ENCODE results near the gene TXNDC8. TPM values are rescaled to one million over a fixed set of nuclear protein-coding genes. Genes with fewer than 3 reads are reported as not detected.

Gene TXNDC8
- total RNA-seq, 1 donor: not detected

- DNase-seq (ENCODE audit: low read depth): no peak
- TF ChIP-seq, protein P1, sequence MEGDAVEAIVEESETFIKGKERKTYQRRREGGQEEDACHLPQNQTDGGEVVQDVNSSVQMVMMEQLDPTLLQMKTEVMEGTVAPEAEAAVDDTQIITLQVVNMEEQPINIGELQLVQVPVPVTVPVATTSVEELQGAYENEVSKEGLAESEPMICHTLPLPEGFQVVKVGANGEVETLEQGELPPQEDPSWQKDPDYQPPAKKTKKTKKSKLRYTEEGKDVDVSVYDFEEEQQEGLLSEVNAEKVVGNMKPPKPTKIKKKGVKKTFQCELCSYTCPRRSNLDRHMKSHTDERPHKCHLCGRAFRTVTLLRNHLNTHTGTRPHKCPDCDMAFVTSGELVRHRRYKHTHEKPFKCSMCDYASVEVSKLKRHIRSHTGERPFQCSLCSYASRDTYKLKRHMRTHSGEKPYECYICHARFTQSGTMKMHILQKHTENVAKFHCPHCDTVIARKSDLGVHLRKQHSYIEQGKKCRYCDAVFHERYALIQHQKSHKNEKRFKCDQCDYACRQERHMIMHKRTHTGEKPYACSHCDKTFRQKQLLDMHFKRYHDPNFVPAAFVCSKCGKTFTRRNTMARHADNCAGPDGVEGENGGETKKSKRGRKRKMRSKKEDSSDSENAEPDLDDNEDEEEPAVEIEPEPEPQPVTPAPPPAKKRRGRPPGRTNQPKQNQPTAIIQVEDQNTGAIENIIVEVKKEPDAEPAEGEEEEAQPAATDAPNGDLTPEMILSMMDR (IDR thresholded peaks at IDR 0.05; ENCODE audit: insufficient read depth, low read depth, low read length): no peak
- H3K4me3 ChIP-seq (ENCODE audit: low read depth, low read length): no peak overlapping the region
Observed at GRCh38 chr9:110298043-110298605, 39.5 kb downstream of the TXNDC8 start.

DNA sequence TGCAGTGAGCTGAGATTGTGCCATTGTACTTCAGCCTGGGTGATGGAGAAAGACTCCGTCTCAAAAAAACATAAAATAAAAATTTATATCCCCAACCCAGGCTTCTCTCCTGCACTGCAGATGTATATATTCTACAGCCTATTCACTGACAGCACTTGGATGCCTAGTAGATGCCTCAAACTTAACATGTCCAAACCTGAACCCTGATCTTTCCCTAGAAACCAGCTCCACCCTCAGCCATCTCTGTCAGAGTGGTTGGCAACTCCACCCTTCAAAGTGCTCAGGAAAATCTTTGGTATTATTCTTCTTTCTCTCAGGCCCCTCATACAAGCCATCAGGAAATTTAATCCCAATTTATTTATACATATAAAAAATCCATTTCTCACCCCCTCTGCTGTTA is 44.4 kb downstream of the TXNDC8 start:
- H3K4me3 ChIP-seq (ENCODE audit: low read depth, low read length): no peak overlapping the region
- DNase-seq (ENCODE audit: low read depth): no peak
- TF ChIP-seq, protein P1 (IDR thresholded peaks at IDR 0.05; ENCODE audit: insufficient read depth, low read depth, low read length): no peak

- H3K4me3 ChIP-seq (ENCODE audit: low read depth, low read length): no peak overlapping the region
- TF ChIP-seq, protein P1 (IDR thresholded peaks at IDR 0.05; ENCODE audit: insufficient read depth, low read depth, low read length): no peak
Observed at GRCh38 chr9:110291921-110292557, 45.6 kb downstream of the TXNDC8 start.

DNA sequence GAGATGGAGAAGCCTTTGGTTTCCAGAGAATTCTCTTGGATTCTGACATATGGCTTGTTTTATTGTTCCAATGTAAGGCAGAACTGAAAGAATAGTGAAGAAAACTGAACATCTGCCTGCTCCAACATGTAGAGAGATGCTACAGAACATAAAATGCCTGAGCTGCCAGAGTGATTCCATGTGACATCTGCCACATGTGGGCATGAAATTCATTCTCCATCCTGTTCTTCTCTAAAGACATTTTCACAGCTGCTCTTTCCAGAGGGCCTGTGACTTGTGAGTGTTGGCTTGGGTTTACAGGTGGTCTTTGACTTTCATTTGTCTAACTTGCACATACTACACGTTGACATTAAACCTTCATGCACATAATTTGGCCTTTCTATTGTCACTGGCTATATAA is 47.7 kb downstream of the TXNDC8 start:
- no peak for DNase-seq (ENCODE audit: low read depth)
- no peak overlapping the region for H3K4me3 ChIP-seq (ENCODE audit: low read depth, low read length)
- TF ChIP-seq, protein P1 (IDR thresholded peaks at IDR 0.05; ENCODE audit: insufficient read depth, low read depth, low read length): no peak

More at GRCh38 chr9:110291921-110292557, 45.6 kb downstream of the TXNDC8 start:
- DNase-seq (ENCODE audit: low read depth): no peak

GRCh38 chr9:110288503-110288902 is 49.2 kb downstream of the TXNDC8 start:
- TF ChIP-seq, protein P1 (IDR thresholded peaks at IDR 0.05; ENCODE audit: insufficient read depth, low read depth, low read length): no peak
- DNase-seq (ENCODE audit: low read depth): no peak
- no peak overlapping the region for H3K4me3 ChIP-seq (ENCODE audit: low read depth, low read length)

DNA sequence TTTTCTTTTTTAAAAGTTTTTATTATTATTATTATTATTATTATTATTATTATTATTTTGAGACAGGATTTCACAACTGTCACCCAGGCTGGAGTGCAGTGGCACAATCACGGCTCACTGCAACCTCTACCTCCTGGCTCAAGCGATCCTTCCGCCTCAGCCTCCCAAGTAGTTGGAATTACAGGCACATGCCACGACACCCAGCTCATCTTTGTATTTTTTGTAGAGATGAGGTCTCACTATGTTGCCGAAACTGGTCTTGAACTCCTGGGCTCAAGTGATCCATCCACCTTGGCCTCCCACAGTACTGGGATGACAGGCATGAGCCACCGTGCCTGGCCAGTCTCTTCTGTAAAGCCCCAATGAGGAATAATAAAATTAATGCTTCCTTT is 50.4 kb downstream of the TXNDC8 start:
- H3K4me3 ChIP-seq (ENCODE audit: low read depth, low read length): no peak overlapping the region
- no peak for DNase-seq (ENCODE audit: low read depth)
- TF ChIP-seq, protein P1 (IDR thresholded peaks at IDR 0.05; ENCODE audit: insufficient read depth, low read depth, low read length): no peak

All from fibroblast of villous mesenchyme (primary cell).